Skeletal muscle tissue (tissue), 4 donors: ENCODE results near the gene ABTB1. TPM values are rescaled to one million over a fixed set of nuclear protein-coding genes. Genes with fewer than 3 reads are reported as not detected.

Experiments used
- H3K27ac ChIP-seq: one replicate; pipeline ENCODE4 v1.7.0; 2013; ENCODE audit warnings: mild to moderate bottlenecking, low read depth, low read length, inconsistent platforms
- H3K27me3 ChIP-seq, 3 donors: one replicate each; pipeline ENCODE4 v1.7.0; 2013; ENCODE audit warnings: low read length in 3 of 3; ENCODE audit not compliant: control insufficient read depth in 3 of 3, insufficient read depth in 3 of 3
- H3K36me3 ChIP-seq, 3 donors: one replicate each; pipeline ENCODE4 v1.7.0; 2013; ENCODE audit warnings: low read length in 3 of 3; ENCODE audit not compliant: control insufficient read depth in 3 of 3, insufficient read depth in 3 of 3
- H3K4me1 ChIP-seq, 3 donors: one replicate each; pipeline ENCODE4 v1.7.0; 2013; ENCODE audit warnings: low read length in 3 of 3, mild to moderate bottlenecking in 3 of 3; ENCODE audit not compliant: control insufficient read depth in 3 of 3, insufficient read depth in 3 of 3
- H3K4me3 ChIP-seq, 3 donors: one replicate each; pipeline ENCODE4 v1.7.0; 2013; ENCODE audit warnings: low read length in 3 of 3
- H3K9ac ChIP-seq, 3 donors: one replicate each; pipeline ENCODE4 v1.7.0; 2013; ENCODE audit warnings: low read length in 3 of 3, mild to moderate bottlenecking in 3 of 3, moderate library complexity in 2 of 3, low read depth in 1 of 3
- H3K9me3 ChIP-seq, 3 donors: one replicate each; pipeline ENCODE4 v1.7.0; 2013; ENCODE audit warnings: low read length in 3 of 3; ENCODE audit not compliant: control insufficient read depth in 3 of 3
- total RNA-seq: library from RNA; depleted of rRNA; stranded (reverse); fragments of >200 nt; gene quantifications from one replicate; pipeline ENCODE4 v1.2.3, GENCODE V29; 2014
- donor health status: Osteomylitis.

Gene ABTB1
- total RNA-seq, 1 donor from 2014 or later, result 6.3 TPM

DNA sequence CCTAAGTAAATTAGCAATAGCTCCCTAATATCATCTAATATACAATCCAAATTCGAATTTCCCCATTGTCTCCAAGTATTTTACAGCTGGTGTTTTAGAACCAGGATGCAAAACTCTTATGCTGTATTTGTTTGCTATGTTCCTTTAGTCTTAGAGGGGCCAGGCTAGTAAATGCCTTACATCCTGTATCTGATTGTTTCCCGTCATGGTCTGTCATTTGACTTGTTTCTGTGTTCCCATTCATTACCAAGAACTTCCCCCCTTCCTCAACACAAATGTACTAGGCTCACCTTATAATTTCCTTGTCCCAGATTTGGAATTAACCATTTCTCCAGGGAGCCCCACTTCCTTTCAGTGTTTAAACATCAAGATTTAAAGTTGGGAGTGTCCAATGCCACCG lies 54.1 kb downstream of the ABTB1 start:
- peaks cover 0 to 5% (median 4%) of the 10 kb centered on the region in 3 donors for H3K36me3 ChIP-seq
- H3K4me3 ChIP-seq, result no peak overlapping the region
- H3K4me1 ChIP-seq, result peaks cover 30 to 40% (median 36%) of the 10 kb centered on the region in 3 donors
- no peaks in the 10 kb centered on the region for H3K9me3 ChIP-seq
- no peak overlapping the region for H3K9ac ChIP-seq
- H3K27ac ChIP-seq, result no peak overlapping the region
- H3K27me3 ChIP-seq, result no peaks in the 10 kb centered on the region

- no peak overlapping the region for H3K27ac ChIP-seq
Observed at GRCh38 chr3:127728417-127729015, 55.8 kb downstream of the ABTB1 start.

GRCh38 chr3:127729556-127730056 lies 56.9 kb downstream of the ABTB1 start:
- H3K4me1 ChIP-seq, result peaks cover 32 to 47% (median 40%) of the 10 kb centered on the region in 3 donors
- H3K27me3 ChIP-seq, result no peaks in the 10 kb centered on the region
- H3K36me3 ChIP-seq, result peaks cover 0 to 5% (median 0%) of the 10 kb centered on the region in 3 donors
- H3K9me3 ChIP-seq, result no peaks in the 10 kb centered on the region
- H3K4me3 ChIP-seq, result peak overlapping the region in 1 of 3 donors; percentile 5
- H3K27ac ChIP-seq, result peak overlapping the region; percentile 61
- H3K9ac ChIP-seq, result peak overlapping the region in 2 of 3 donors; percentile 9 to 54

More at GRCh38 chr3:127728417-127729015, 55.8 kb downstream of the ABTB1 start:
- Histone ChIP-seq H3K4me3 (no peak overlapping the region), H3K36me3 (peaks cover 0 to 5% (median 0%) of the 10 kb centered on the region in 3 donors), H3K27me3 (no peaks in the 10 kb centered on the region), H3K9me3 (no peaks in the 10 kb centered on the region), H3K4me1 (peaks cover 23 to 41% (median 32%) of the 10 kb centered on the region in 3 donors), H3K9ac (no peak overlapping the region)

GRCh38 chr3:127730171-127730570 lies 57.4 kb downstream of the ABTB1 start:
- peaks cover 38 to 52% (median 42%) of the 10 kb centered on the region in 3 donors for H3K4me1 ChIP-seq
- peak overlapping the region in 2 of 3 donors; percentile 9 to 54 for H3K9ac ChIP-seq
- H3K9me3 ChIP-seq, result no peaks in the 10 kb centered on the region
- H3K27ac ChIP-seq, result peak overlapping the region; percentile 61
- H3K4me3 ChIP-seq, result peak overlapping the region in 1 of 3 donors; percentile 5
- H3K27me3 ChIP-seq, result no peaks in the 10 kb centered on the region
- peaks cover 0 to 5% (median 0%) of the 10 kb centered on the region in 3 donors for H3K36me3 ChIP-seq

Other genes with a start within 250 kb of the ABTB1 start
- gene TPRA1, start 82.2 kb upstream of the ABTB1 start, total RNA-seq, result 15.1 TPM
- 30.3 TPM for gene MCM2, start 74.5 kb upstream of the ABTB1 start, total RNA-seq
- 4.2 TPM for gene PODXL2, start 43.8 kb upstream of the ABTB1 start, total RNA-seq
- gene MGLL, start 149.6 kb downstream of the ABTB1 start, total RNA-seq, result 12.5 TPM
- gene KBTBD12, start 242.3 kb downstream of the ABTB1 start, total RNA-seq, result 13.6 TPM